IPS-NIHi7 (cell line): ENCODE data around the gene PEMT.

Experiments
- DNase-seq: peaks from one replicate; pipeline ENCODE4 v3.0.0; 2012; ENCODE audit warnings: mixed read lengths; ENCODE audit errors: extremely low spot score

PEMT gene

GRCh38 chr17:17536702-17537101 is 54.8 kb downstream of the PEMT start:
- no peak for DNase-seq

- no peak for DNase-seq
Observed at GRCh38 chr17:17535957-17536356, 55.6 kb downstream of the PEMT start.

GRCh38 chr17:17533901-17534441 is 57.5 kb downstream of the PEMT start:
- DNase-seq = no peak

DNA sequence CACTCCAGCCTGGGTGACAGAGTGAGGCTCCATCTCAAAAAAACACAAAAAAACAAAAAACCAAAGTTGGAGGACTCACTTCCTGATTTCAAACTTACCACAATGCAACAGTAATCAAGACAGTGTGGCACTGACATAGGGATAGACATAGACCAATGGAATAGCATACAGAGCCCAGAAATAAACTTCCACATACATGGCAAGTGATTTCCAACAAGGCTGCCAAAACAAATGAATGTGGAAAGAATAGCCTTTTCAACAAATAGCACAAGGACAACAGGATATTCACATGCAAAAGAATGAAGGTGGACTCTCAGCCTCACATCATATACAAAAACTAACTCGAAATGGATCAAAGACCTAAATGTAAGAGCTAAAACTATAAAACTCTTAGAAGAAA is 58.5 kb downstream of the PEMT start:
- no peak for DNase-seq

DNA sequence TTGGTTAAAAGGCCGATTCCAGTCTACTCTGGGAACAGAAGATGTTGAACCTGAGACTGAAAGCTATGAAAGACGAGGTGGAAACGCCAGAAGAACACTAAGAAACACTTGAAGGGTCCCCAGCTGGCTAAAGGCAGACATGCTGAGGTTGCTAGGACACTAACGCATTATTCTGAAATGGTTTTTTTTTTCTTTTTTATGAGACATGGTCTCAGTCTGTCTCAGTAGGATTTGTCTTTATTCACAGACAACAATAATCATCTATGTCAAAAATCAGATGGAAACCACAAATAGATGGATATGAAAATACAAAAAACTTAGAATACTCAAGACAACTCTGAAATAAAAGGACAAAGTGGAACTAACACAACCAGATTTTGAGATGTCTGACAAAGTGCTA is 60.4 kb downstream of the PEMT start:
- no peak for DNase-seq

- DNase-seq = no peak
Observed at GRCh38 chr17:17528696-17529652, 62.5 kb downstream of the PEMT start.

DNA sequence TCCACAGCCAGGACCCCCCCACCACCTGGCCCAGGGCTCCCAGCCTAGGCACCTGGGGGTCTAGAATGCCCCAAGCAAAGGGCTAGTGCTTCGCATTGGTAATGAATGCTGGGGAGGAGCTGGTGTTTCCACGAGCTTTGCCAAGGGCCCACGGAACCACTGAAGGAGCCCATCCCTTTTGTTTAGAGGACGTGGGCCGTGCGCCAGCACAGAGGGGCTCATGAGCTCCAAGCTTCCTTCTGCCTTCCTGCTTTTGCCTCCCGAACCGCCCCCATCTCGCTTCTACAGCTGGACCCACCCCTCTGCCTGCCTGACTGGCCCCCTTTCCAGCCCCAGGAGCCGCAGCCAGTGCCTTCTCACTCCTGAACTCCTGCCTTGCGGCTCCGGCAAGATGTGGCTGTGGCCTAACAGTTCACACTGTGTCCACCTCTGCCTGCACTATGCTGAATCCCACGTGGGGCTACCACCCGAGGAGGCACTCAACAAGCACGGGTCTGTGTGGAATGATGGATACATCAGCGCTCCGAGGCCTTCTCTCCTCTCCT is 63.5 kb downstream of the PEMT start:
- DNase-seq = no peak

- no peak for DNase-seq
Observed at GRCh38 chr17:17527534-17527933, 64.0 kb downstream of the PEMT start.

- no peak for DNase-seq
Observed at GRCh38 chr17:17526369-17526768, 65.1 kb downstream of the PEMT start.

DNA sequence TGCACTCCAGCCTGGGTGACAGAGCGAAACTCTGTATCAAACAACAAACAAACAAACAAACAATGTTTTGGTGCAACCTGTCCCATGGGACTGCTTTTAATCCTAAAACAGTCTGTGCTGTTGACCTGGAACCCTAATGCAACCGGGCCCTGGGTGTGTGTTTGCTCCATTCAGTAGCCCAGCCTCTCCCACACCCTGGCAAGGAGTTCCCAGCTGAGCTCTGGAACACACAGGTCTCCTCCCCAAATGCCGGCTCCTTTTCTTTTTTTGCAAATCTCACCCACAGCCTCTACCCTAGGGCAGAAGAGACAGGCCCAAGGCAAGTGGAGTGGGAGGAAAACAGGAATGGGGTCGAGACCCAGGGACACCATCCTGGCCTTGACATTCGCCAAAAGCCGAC is 65.6 kb downstream of the PEMT start:
- DNase-seq = no peak

GRCh38 chr17:17525311-17525710 is 66.2 kb downstream of the PEMT start:
- no peak for DNase-seq

- DNase-seq = no peak
Observed at GRCh38 chr17:17523731-17524490, 67.6 kb downstream of the PEMT start.

DNA sequence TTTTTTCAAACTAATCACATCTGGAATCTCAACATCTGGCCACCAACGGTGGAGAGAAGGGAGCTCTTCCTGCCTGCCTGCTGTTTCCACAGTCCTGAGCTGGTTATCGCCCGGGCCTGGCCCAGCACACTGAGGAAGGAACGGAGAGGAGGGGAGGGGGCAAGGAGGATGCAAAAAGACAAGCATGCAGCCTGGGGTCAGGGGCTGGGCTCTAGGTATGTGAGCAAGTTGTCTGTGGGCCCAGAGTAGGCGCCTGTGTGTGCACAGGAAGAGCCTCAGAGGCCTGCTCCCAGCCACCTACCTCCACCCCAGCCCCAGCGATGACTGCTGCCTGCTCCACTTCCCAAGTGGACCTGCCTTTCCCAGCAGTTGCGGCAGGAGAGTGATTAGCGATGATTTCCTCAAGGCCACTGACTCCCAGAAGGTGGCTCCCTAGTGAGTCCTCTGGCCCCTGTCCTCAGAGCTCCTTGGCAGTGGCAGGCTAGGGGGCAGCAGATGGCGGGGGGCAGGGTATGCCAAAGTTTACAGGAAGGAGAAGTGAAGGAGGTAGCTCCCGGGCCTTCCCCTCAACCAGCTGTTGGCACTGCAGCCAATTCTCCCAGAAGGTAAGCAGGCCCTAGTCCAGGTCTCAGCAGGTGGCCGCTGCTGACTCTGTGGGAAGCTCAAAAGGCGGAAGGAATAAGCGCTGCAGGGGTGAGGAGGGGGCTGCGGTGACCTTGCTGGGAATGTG is 68.3 kb downstream of the PEMT start:
- peak; percentile 41 for DNase-seq

DNA sequence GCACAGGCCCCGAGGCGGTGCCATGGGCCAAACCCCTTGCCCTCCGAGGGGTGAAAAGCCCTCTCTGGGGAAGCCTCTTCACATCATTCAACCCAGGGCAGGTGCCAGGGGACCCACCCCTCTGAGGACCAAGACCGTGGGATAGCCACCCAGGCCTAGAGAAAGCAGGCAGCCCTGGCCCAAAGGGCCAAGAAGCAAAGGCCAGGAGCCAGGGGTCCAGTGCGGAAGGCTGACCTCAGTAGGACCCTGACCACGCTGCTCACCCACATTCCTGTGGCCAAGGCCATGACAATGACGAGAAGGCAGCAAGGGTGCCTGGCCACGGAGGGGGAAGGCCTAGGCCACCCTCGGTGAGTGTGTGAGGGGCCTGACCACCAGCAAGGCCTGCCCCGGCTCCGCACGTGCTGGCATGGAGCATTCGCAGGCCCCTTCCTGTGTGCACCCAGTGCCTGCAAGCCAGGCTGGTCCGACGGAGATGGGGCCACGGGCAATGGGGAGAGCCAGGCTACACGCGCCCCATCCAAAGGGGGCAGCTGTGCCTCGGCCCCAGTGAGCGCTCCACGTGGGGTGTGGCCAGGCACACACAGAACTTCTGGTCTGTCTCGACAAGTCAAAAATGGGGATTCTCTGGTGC is 70.8 kb downstream of the PEMT start:
- no peak for DNase-seq

- DNase-seq = no peak
Observed at GRCh38 chr17:17519886-17520285, 71.6 kb downstream of the PEMT start.

DNA sequence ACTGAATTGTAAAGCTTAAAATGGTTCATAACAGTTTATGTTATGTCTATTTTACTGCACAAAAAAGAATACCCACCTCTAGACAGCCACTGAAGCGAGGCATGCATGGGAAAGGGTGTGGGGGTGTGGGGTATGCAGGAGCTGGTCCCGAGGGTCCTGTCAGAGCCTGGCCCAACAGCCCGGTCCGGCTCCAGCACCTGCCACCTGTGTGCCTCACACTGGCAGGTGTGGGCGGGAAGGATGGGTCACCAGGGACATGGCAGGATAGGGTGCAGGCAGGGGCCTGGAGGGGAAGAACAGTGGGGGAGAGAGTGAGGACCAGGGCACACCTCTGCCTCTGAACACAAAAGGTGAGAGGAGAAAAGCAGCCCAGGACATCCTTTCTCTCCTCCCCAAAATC is 72.6 kb downstream of the PEMT start:
- DNase-seq = no peak

GRCh38 chr17:17518014-17518413 is 73.5 kb downstream of the PEMT start:
- DNase-seq = no peak

DNA sequence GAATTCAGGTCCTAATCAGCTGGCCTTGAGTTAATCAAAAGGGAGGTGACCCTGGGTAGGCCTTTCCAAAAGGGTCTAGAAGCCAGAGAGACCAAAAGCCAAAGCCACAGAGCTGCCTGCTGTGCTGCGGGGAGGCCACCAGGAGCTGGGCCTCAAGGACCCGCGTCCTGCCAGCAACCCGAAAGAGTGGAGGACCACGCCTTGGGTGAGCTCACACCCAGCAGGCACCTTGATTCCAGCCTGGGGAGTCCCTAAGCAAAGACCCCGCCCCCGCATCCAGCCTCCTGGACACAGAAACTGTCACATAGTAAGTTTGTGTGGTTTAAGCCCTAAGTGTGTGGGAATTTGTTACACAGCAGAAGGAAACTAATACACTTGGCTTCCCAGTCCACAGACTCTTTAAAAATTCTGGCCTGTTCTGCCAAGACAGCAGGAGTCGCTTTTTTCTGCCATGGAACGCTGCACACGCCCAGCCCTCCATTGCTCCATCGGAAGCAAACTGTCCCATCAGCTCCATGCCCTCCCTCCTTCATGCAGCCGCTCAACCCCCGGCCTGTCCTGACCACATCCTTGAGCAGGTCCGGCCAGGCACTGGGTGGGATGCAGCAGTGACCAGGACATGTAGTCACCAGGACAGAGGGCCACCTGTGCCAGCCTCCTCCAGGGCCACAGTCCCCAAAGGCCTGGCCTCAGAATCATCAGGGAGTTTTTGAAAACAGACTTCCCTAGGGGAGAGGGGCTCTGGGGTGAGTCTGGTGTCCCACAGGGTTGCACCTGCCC is 74.4 kb downstream of the PEMT start:
- DNase-seq = no peak

DNA sequence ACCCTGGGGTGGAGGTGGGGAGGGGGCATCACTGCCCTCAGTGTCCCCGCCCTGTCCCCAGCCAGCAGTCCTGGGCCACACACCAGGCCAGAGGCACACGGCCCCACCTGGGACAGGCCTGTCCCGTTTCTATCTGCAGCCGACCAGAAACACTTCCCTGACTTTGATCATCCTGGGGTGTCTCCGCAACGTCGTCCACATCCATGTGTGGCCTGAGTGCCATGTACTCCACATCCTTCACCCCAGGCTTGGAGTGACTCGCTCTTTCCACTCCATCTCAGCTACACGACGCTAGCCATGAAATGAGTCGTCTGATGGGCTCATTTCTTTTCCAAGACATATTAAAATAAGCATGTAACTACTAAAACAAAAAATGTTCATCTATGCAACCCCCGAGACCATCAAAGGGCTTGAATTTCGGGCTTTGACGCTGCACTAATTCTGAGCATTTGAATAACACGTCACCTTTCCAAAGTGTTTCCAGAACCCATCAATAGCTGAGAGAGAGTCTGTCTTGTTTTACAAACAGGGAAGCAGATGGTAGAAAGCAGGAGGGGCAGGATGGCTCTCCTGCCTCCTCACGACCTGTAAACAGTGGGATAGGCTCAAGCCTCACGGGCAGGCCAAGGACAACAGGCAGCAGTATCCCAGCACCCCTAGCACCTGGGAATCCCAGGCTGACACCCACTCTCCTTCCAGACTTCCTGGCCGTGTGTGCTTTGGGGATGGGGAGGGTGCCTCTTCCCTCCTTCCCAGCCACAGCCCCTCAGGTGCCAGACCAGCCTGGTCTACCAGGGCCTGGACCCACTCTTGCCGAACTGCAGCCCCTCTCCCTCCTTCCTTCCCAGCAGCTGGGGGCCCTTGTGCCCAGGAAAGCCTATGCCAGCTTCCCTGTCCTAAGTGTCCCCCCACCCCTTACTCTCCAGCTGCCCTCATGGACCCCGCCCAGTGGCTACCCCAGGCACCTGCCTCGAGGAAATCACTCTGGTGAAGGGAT is 75.3 kb downstream of the PEMT start:
- DNase-seq = no peak
